Activated CD4-positive, alpha-beta T cell treated with anti-CD3 and anti-CD28 coated beads, Interleukin-10, Interleukin-2, amounts not matched to agents 100 ng/mL and 50 ng/mL, durations not matched to agents 16 hours and 8 hours (primary cell): ENCODE data around the gene GOLGA1.

Experiments
- DNase-seq: peaks from one replicate; pipeline ENCODE4 v3.0.0-alpha.2; 2020

The GOLGA1 gene

GRCh38 chr9:124830593-124830992 is 110.3 kb downstream of the GOLGA1 start:
- DNase-seq = no peak

- DNase-seq = no peak
Observed at GRCh38 chr9:124829334-124829669, 111.6 kb downstream of the GOLGA1 start.

GRCh38 chr9:124828489-124829333 is 112.2 kb downstream of the GOLGA1 start:
- DNase-seq = no peak
